Activated T-cell treated with anti-CD3 and anti-CD28 coated beads, Interleukin-2, amount 50 U/mL, for 24 hours (primary cell): ENCODE results near the gene FGF10.

Source experiments
- DNase-seq: peaks from one replicate; pipeline ENCODE4 v3.0.0-alpha.2; 2020
- H3K27ac Mint-ChIP-seq: 2 replicates; pipeline ENCODE4 v1.8.0; 2020; ENCODE audit warnings: mild to moderate bottlenecking, mixed read lengths
- H3K27me3 Mint-ChIP-seq: 2 replicates; pipeline ENCODE4 v1.8.0; 2020; ENCODE audit warnings: mixed read lengths
- H3K36me3 Mint-ChIP-seq: 2 replicates; pipeline ENCODE4 v1.8.0; 2020; ENCODE audit warnings: low read depth, mixed read lengths
- H3K4me1 Mint-ChIP-seq: 2 replicates; pipeline ENCODE4 v1.8.0; 2020; ENCODE audit warnings: low read depth, mixed read lengths
- H3K4me3 Mint-ChIP-seq: 2 replicates; pipeline ENCODE4 v1.8.0; 2020; ENCODE audit warnings: mild to moderate bottlenecking, moderate library complexity, mixed read lengths
- H3K9me3 Mint-ChIP-seq: 2 replicates; pipeline ENCODE4 v1.8.0; 2020; ENCODE audit warnings: mixed read lengths

Gene FGF10

GRCh38 chr5:44389090-44389822, at the start of gene FGF10:
Gene FGF10 (minus strand): TSS chr5:44389420. CDS start chr5:44388682, 738 bp downstream.
- peaks cover 47% of the 10 kb centered on the region for H3K27me3 Mint-ChIP-seq
- peak within 1 kb of the TSS; percentile 35 for H3K4me3 Mint-ChIP-seq
- H3K36me3 Mint-ChIP-seq, result no peaks in the 10 kb centered on the region
- H3K9me3 Mint-ChIP-seq, result peaks cover 2% of the 10 kb centered on the region
- H3K4me1 Mint-ChIP-seq, result peaks cover 13% of the 10 kb centered on the region
- DNase-seq, result no peak
- no peak within 1 kb of the TSS for H3K27ac Mint-ChIP-seq

GRCh38 chr5:44426944-44427343, 37.7 kb upstream of the FGF10 start:
- Mint-ChIP-seq H3K27ac (no peak overlapping the region), H3K27me3 (no peaks in the 10 kb centered on the region), H3K36me3 (no peaks in the 10 kb centered on the region), H3K4me1 (no peaks in the 10 kb centered on the region), H3K9me3 (peaks cover 8% of the 10 kb centered on the region), H3K4me3 (no peak overlapping the region)
- DNase-seq, result no peak

GRCh38 chr5:44412286-44412685, 23.1 kb upstream of the FGF10 start:
- Mint-ChIP-seq H3K27ac (no peak overlapping the region), H3K27me3 (no peaks in the 10 kb centered on the region), H3K4me3 (no peak overlapping the region), H3K36me3 (no peaks in the 10 kb centered on the region), H3K4me1 (no peaks in the 10 kb centered on the region), H3K9me3 (peaks cover 10% of the 10 kb centered on the region)
- no peak for DNase-seq

GRCh38 chr5:44402084-44402483, 12.9 kb upstream of the FGF10 start:
- peaks cover 6% of the 10 kb centered on the region for H3K9me3 Mint-ChIP-seq
- no peak for DNase-seq
- H3K4me3 Mint-ChIP-seq, result no peak overlapping the region
- H3K27ac Mint-ChIP-seq, result no peak overlapping the region
- no peaks in the 10 kb centered on the region for H3K36me3 Mint-ChIP-seq
- no peaks in the 10 kb centered on the region for H3K4me1 Mint-ChIP-seq
- H3K27me3 Mint-ChIP-seq, result no peaks in the 10 kb centered on the region

- Mint-ChIP-seq H3K4me1 (no peaks in the 10 kb centered on the region), H3K27ac (no peak overlapping the region), H3K9me3 (peaks cover 6% of the 10 kb centered on the region), H3K27me3 (no peaks in the 10 kb centered on the region), H3K4me3 (no peak overlapping the region), H3K36me3 (no peaks in the 10 kb centered on the region)
- DNase-seq, result no peak
Observed at GRCh38 chr5:44401611-44402010, 12.4 kb upstream of the FGF10 start.

- Mint-ChIP-seq H3K36me3 (no peaks in the 10 kb centered on the region), H3K27me3 (no peaks in the 10 kb centered on the region), H3K4me1 (no peaks in the 10 kb centered on the region), H3K27ac (no peak overlapping the region), H3K9me3 (peaks cover 2% of the 10 kb centered on the region), H3K4me3 (no peak overlapping the region)
- no peak for DNase-seq
Observed at GRCh38 chr5:44398382-44398781, 9.2 kb upstream of the FGF10 start.

GRCh38 chr5:44396312-44396711, 7.1 kb upstream of the FGF10 start:
- Mint-ChIP-seq H3K4me3 (no peak overlapping the region), H3K27me3 (peaks cover 6% of the 10 kb centered on the region), H3K27ac (no peak overlapping the region), H3K4me1 (no peaks in the 10 kb centered on the region), H3K9me3 (peaks cover 2% of the 10 kb centered on the region), H3K36me3 (no peaks in the 10 kb centered on the region)
- DNase-seq, result no peak

- Mint-ChIP-seq H3K27me3 (peaks cover 47% of the 10 kb centered on the region), H3K27ac (no peak overlapping the region), H3K9me3 (peaks cover 2% of the 10 kb centered on the region), H3K36me3 (no peaks in the 10 kb centered on the region), H3K4me1 (peaks cover 13% of the 10 kb centered on the region), H3K4me3 (no peak overlapping the region)
- DNase-seq, result no peak
Observed at GRCh38 chr5:44390351-44390750, 1.1 kb upstream of the FGF10 start.

- H3K36me3 Mint-ChIP-seq, result no peaks in the 10 kb centered on the region
- H3K4me3 Mint-ChIP-seq, result no peak overlapping the region
- H3K27ac Mint-ChIP-seq, result no peak overlapping the region
- peaks cover 47% of the 10 kb centered on the region for H3K27me3 Mint-ChIP-seq
- H3K4me1 Mint-ChIP-seq, result peaks cover 13% of the 10 kb centered on the region
- peaks cover 2% of the 10 kb centered on the region for H3K9me3 Mint-ChIP-seq
- no peak for DNase-seq
Observed at GRCh38 chr5:44389823-44390143, 563 bp upstream of the FGF10 start.

- no peak overlapping the region for H3K27ac Mint-ChIP-seq
- no peak for DNase-seq
- H3K27me3 Mint-ChIP-seq, result peaks cover 47% of the 10 kb centered on the region
Observed at GRCh38 chr5:44388321-44389089, 715 bp downstream of the FGF10 start.

GRCh38 chr5:44387921-44388320, 1.3 kb downstream of the FGF10 start:
- DNase-seq, result no peak
- Mint-ChIP-seq H3K36me3 (no peaks in the 10 kb centered on the region), H3K4me3 (no peak overlapping the region), H3K27ac (no peak overlapping the region), H3K9me3 (peaks cover 2% of the 10 kb centered on the region), H3K27me3 (peaks cover 47% of the 10 kb centered on the region), H3K4me1 (peaks cover 13% of the 10 kb centered on the region)

More at GRCh38 chr5:44388321-44389089, 715 bp downstream of the FGF10 start:
- Mint-ChIP-seq H3K36me3 (no peaks in the 10 kb centered on the region), H3K9me3 (peaks cover 2% of the 10 kb centered on the region), H3K4me1 (peaks cover 13% of the 10 kb centered on the region), H3K4me3 (no peak overlapping the region)

- Mint-ChIP-seq H3K9me3 (peaks cover 2% of the 10 kb centered on the region), H3K27me3 (peaks cover 47% of the 10 kb centered on the region), H3K36me3 (no peaks in the 10 kb centered on the region), H3K4me3 (no peak overlapping the region), H3K27ac (no peak overlapping the region), H3K4me1 (peaks cover 13% of the 10 kb centered on the region)
- DNase-seq, result no peak
Observed at GRCh38 chr5:44387406-44387805, 1.8 kb downstream of the FGF10 start.

GRCh38 chr5:44385291-44385900, 3.8 kb downstream of the FGF10 start:
- no peak overlapping the region for H3K27ac Mint-ChIP-seq
- no peak for DNase-seq
- H3K9me3 Mint-ChIP-seq, result peaks cover 2% of the 10 kb centered on the region
- no peak overlapping the region for H3K4me3 Mint-ChIP-seq
- no peaks in the 10 kb centered on the region for H3K36me3 Mint-ChIP-seq
- peaks cover 13% of the 10 kb centered on the region for H3K4me1 Mint-ChIP-seq
- peaks cover 36% of the 10 kb centered on the region for H3K27me3 Mint-ChIP-seq

- H3K9me3 Mint-ChIP-seq, result peaks cover 2% of the 10 kb centered on the region
- H3K27ac Mint-ChIP-seq, result no peak overlapping the region
- peaks cover 30% of the 10 kb centered on the region for H3K27me3 Mint-ChIP-seq
- no peak overlapping the region for H3K4me3 Mint-ChIP-seq
- H3K36me3 Mint-ChIP-seq, result no peaks in the 10 kb centered on the region
- peaks cover 12% of the 10 kb centered on the region for H3K4me1 Mint-ChIP-seq
- no peak for DNase-seq
Observed at GRCh38 chr5:44384816-44385215, 4.4 kb downstream of the FGF10 start.

- Mint-ChIP-seq H3K9me3 (peaks cover 2% of the 10 kb centered on the region), H3K27ac (no peak overlapping the region), H3K4me3 (no peak overlapping the region), H3K4me1 (peaks cover 2% of the 10 kb centered on the region), H3K36me3 (no peaks in the 10 kb centered on the region), H3K27me3 (peaks cover 12% of the 10 kb centered on the region)
- no peak for DNase-seq
Observed at GRCh38 chr5:44382894-44383293, 6.3 kb downstream of the FGF10 start.
